ENCODE data around the gene GREB1. TPM values are rescaled to one million over a fixed set of nuclear protein-coding genes. Genes with fewer than 3 reads are reported as not detected.

Gene GREB1
- total RNA-seq, 1 experiment from 2014 or later = 16.5 TPM

GRCh38 chr2:11550901-11551568 is 17.2 kb downstream of the GREB1 start:
- Histone ChIP-seq H2BK5ac (ENCODE audit: insufficient read length, low read length) (no peak overlapping the region), H3K79me2 (ENCODE audit: insufficient read depth, low read length) (no peaks in the 10 kb centered on the region), H3T11ph (ENCODE audit: low read length) (no peak overlapping the region), H3K27me3 (ENCODE audit: insufficient read depth, low read length) (no peaks in the 10 kb centered on the region), H2AFZ (ENCODE audit: low read length) (no peak overlapping the region), H3K9me3 (ENCODE audit: control insufficient read depth, low read depth, low read length) (no peaks in the 10 kb centered on the region), H2BK20ac (ENCODE audit: low read depth, low read length, poor library complexity, severe bottlenecking) (no peak overlapping the region), H3K27ac (ENCODE audit: insufficient read length, low read depth, low read length) (no peak overlapping the region), H4K5ac (ENCODE audit: insufficient read length, low read depth, low read length) (no peak overlapping the region), H3K23me2 (ENCODE audit: insufficient read length, low read depth, low read length, poor library complexity, severe bottlenecking) (no peaks in the 10 kb centered on the region), H3K23ac (ENCODE audit: insufficient read length, low read depth, low read length) (no peak overlapping the region), H4K20me1 (ENCODE audit: control insufficient read depth, insufficient read depth, insufficient read length) (peaks cover 2% of the 10 kb centered on the region), H2BK120ac (ENCODE audit: low read depth, low read length, poor library complexity, severe bottlenecking) (no peak overlapping the region), H3K4ac (ENCODE audit: low read depth, low read length) (no peak overlapping the region), H3K4me1 (ENCODE audit: insufficient read depth, low read length) (peaks cover 10% of the 10 kb centered on the region; the same call in 1 of the 2 replicates), H2BK12ac (ENCODE audit: insufficient read length, low read depth, low read length) (no peak overlapping the region), H3K79me1 (ENCODE audit: insufficient read depth, low read depth, low read length, poor library complexity, severe bottlenecking) (no peaks in the 10 kb centered on the region), H4K91ac (ENCODE audit: insufficient read length, low read depth, low read length) (no peak overlapping the region), H3K9ac (ENCODE audit: extremely low read depth, insufficient read length, low read length) (no peak overlapping the region), H2BK15ac (ENCODE audit: low read depth, low read length) (no peak overlapping the region), H3K56ac (ENCODE audit: insufficient read length, low read depth, low read length) (no peak overlapping the region), H3K14ac (ENCODE audit: insufficient read depth, low read length) (no peak overlapping the region), H3K18ac (ENCODE audit: insufficient read length, low read depth, low read length) (no peak overlapping the region), H3K4me2 (ENCODE audit: insufficient read depth, insufficient read length, low read length) (no peak overlapping the region), H4K8ac (replicated peaks; ENCODE audit: insufficient read length, low read depth, low read length) (no peak overlapping the region), H2AK5ac (ENCODE audit: insufficient read length, low read length) (no peak overlapping the region)
- Mint-ChIP-seq H3K4me3 (no peak overlapping the region), H3K27me3 (ENCODE audit: low read depth) (no peaks in the 10 kb centered on the region; the same call in 1 of the 2 replicates), H3K36me3 (ENCODE audit: insufficient read depth in 1 of 3, low read depth in 3 of 3) (peaks cover 0 to 4% (median 0%) of the 10 kb centered on the region in 3 experiments; a peak in 3 of 7 replicates), H3K9me3 (peaks cover 0 to 4% of the 10 kb centered on the region in 2 experiments; a peak in 1 of 5 replicates), H3K4me1 (peaks cover 23 to 37% of the 10 kb centered on the region in 2 experiments), H3K27ac (no peak overlapping the region)
- TF ChIP-seq, protein P1, sequence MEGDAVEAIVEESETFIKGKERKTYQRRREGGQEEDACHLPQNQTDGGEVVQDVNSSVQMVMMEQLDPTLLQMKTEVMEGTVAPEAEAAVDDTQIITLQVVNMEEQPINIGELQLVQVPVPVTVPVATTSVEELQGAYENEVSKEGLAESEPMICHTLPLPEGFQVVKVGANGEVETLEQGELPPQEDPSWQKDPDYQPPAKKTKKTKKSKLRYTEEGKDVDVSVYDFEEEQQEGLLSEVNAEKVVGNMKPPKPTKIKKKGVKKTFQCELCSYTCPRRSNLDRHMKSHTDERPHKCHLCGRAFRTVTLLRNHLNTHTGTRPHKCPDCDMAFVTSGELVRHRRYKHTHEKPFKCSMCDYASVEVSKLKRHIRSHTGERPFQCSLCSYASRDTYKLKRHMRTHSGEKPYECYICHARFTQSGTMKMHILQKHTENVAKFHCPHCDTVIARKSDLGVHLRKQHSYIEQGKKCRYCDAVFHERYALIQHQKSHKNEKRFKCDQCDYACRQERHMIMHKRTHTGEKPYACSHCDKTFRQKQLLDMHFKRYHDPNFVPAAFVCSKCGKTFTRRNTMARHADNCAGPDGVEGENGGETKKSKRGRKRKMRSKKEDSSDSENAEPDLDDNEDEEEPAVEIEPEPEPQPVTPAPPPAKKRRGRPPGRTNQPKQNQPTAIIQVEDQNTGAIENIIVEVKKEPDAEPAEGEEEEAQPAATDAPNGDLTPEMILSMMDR (conservative IDR thresholded peaks at IDR 0.05) = no peak
- WGBS (ENCODE audit: extremely low coverage, insufficient read length, low lambda C conversion rate) = no CpG with 5 or more reads among the region's 7 CpGs
- no peak for DNase-seq
